Neural cell (in vitro differentiated cells): ENCODE data around the gene FNDC10. TPM values are rescaled to one million over a fixed set of nuclear protein-coding genes. Genes with fewer than 3 reads are reported as not detected.

Experiments used
- H2AFZ ChIP-seq: fragments of 200-600, 300-800 bp; sonication (generic), shearing (Covaris generic); 2 replicates; pipeline ENCODE4 v1.6.0; 2014; ENCODE audit warnings: low read depth, mild to moderate bottlenecking, antibody characterized with exemption, low read length, moderate library complexity
- H3F3A ChIP-seq: fragments of 200-600 bp; shearing (Covaris generic); 2 replicates; pipeline ENCODE4 v1.6.1; 2016; ENCODE audit warnings: mild to moderate bottlenecking, moderate library complexity, mixed read lengths, antibody characterized with exemption, low read length; ENCODE audit not compliant: insufficient read depth, poor library complexity, severe bottlenecking
- H3K27ac ChIP-seq: fragments of 200-600, 300-800 bp; sonication (generic), shearing (Covaris generic); 2 replicates; pipeline ENCODE4 v1.5.1; 2014; ENCODE audit warnings: mild to moderate bottlenecking, low read length, moderate library complexity
- H3K27me3 ChIP-seq: fragments of 300-800, 200-600 bp; sonication (generic), shearing (Covaris generic); 2 replicates; pipeline ENCODE4 v1.6.0; 2014; ENCODE audit warnings: mild to moderate bottlenecking, low read depth, low read length, moderate library complexity; ENCODE audit not compliant: insufficient read depth
- H3K36me3 ChIP-seq: fragments of 300-800, 200-600 bp; sonication (generic), shearing (Covaris generic); 2 replicates; pipeline ENCODE4 v1.5.1; 2014; ENCODE audit warnings: mild to moderate bottlenecking, antibody characterized with exemption, low read length, moderate library complexity; ENCODE audit not compliant: insufficient read depth
- H3K4me2 ChIP-seq: fragments of 300-800, 200-600 bp; sonication (generic), shearing (Covaris generic); 2 replicates; pipeline ENCODE4 v1.6.0; 2014; ENCODE audit warnings: mild to moderate bottlenecking, low read length
- H3K4me3 ChIP-seq: fragments of 300-800, 200-600 bp; sonication (generic), shearing (Covaris generic); 2 replicates; pipeline ENCODE4 v1.5.1; 2014; ENCODE audit warnings: mild to moderate bottlenecking, low read length, moderate library complexity
- H3K79me2 ChIP-seq: fragments of 200-600 bp; shearing (Covaris generic); replicated peaks from 2 replicates; pipeline ENCODE4 v1.6.0; 2014; ENCODE audit warnings: mild to moderate bottlenecking, low read length, moderate library complexity; ENCODE audit not compliant: insufficient read depth
- H3K9ac ChIP-seq: fragments of 300-800, 200-600 bp; sonication (generic), shearing (Covaris generic); 2 replicates; pipeline ENCODE4 v1.6.1; 2016; ENCODE audit warnings: mild to moderate bottlenecking, low read length, mixed read lengths
- H3K9me2 ChIP-seq: fragments of 200-600 bp; shearing (Covaris generic); 2 replicates; pipeline ENCODE4 v1.6.1; 2016; ENCODE audit warnings: mild to moderate bottlenecking, low read length, mixed read lengths; ENCODE audit not compliant: insufficient read depth
- H3K9me3 ChIP-seq: fragments of 200-600, 300-800 bp; sonication (generic), shearing (Covaris generic); 2 replicates; pipeline ENCODE4 v1.6.1; 2016; ENCODE audit warnings: mild to moderate bottlenecking, mixed run types, low read length, moderate library complexity, mixed read lengths
- H4K20me1 ChIP-seq: fragments of 200-600 bp; shearing (Covaris generic); 2 replicates; pipeline ENCODE4 v1.6.1; 2016; ENCODE audit warnings: mild to moderate bottlenecking, mixed run types; ENCODE audit not compliant: insufficient read depth
- CTCF ChIP-seq: fragments of 450-650 bp; IDR thresholded peaks from 2 replicates; pipeline ENCODE4 v1.5.1; 2014; ENCODE audit warnings: antibody characterized with exemption, mild to moderate bottlenecking, moderate library complexity; ENCODE audit not compliant: poor library complexity, severe bottlenecking
- EP300 ChIP-seq: fragments of 450-650 bp; conservative IDR thresholded peaks from 2 replicates; pipeline ENCODE4 v1.6.1; 2014; ENCODE audit warnings: antibody characterized with exemption, mild to moderate bottlenecking, moderate library complexity; ENCODE audit not compliant: poor library complexity, severe bottlenecking
- EZH2 ChIP-seq: fragments of 200-600, 300-800 bp; shearing (Covaris generic), sonication (generic); IDR thresholded peaks from 2 replicates; pipeline ENCODE4 v1.6.1; 2014; ENCODE audit warnings: antibody characterized with exemption, low read length, borderline replicate concordance, mild to moderate bottlenecking; ENCODE audit not compliant: insufficient read depth, poor library complexity, severe bottlenecking
- MXI1 ChIP-seq: fragments of 450-650 bp; conservative IDR thresholded peaks from 2 replicates; pipeline ENCODE4 v1.6.1; 2014; ENCODE audit warnings: antibody characterized with exemption, mild to moderate bottlenecking; ENCODE audit not compliant: poor library complexity, severe bottlenecking
- POLR2AphosphoS5 ChIP-seq: IDR thresholded peaks from 2 replicates; pipeline ENCODE4 v1.6.1; 2012
- RAD21 ChIP-seq: fragments of 450-650 bp; conservative IDR thresholded peaks from 2 replicates; pipeline ENCODE4 v1.6.1; 2014; ENCODE audit warnings: antibody characterized with exemption, mild to moderate bottlenecking, moderate library complexity
- REST ChIP-seq: IDR thresholded peaks from 2 replicates; pipeline ENCODE4 v1.6.1; 2012; ENCODE audit warnings: borderline replicate concordance
- SMC3 ChIP-seq: fragments of 450-650 bp; conservative IDR thresholded peaks from 2 replicates; pipeline ENCODE4 v1.6.1; 2014; ENCODE audit warnings: antibody characterized with exemption, mild to moderate bottlenecking, moderate library complexity; ENCODE audit not compliant: poor library complexity
- TAF1 ChIP-seq: IDR thresholded peaks from 2 replicates; pipeline ENCODE4 v1.6.1; 2012; ENCODE audit warnings: low read depth
- polyA plus RNA-seq: library from polyadenylated mRNA; depleted of rRNA; stranded (reverse); fragments of >200 nt; gene quantifications from 2 replicates; pipeline ENCODE4 v1.2.3, GENCODE V29; 2014

FNDC10 gene
- polyA plus RNA-seq, 1 donor from 2014 or later, result 4.5 TPM

- Histone ChIP-seq H3K36me3 (peaks cover 7% of the 10 kb centered on the region), H3K9me3 (no peaks in the 10 kb centered on the region), H3K4me2 (no peak overlapping the region), H3K9ac (no peak overlapping the region), H3K4me3 (no peak overlapping the region), H3K79me2 (peaks cover 52% of the 10 kb centered on the region), H3K27ac (no peak overlapping the region), H4K20me1 (peaks cover 8% of the 10 kb centered on the region), H3K27me3 (no peaks in the 10 kb centered on the region), H3K9me2 (no peaks in the 10 kb centered on the region), H2AFZ (no peak overlapping the region), H3F3A (no peaks in the 10 kb centered on the region)
- no peak for TF ChIP-seq RAD21
- TF ChIP-seq CTCF, result no peak
Measured at GRCh38 chr1:1565340-1565739, 34.6 kb downstream of the FNDC10 start.

GRCh38 chr1:1564268-1564667 is 35.7 kb downstream of the FNDC10 start:
- no peaks in the 10 kb centered on the region for H3K9me3 ChIP-seq
- no peaks in the 10 kb centered on the region for H3K27me3 ChIP-seq
- no peak overlapping the region for H3K9ac ChIP-seq
- H3K36me3 ChIP-seq, result peaks cover 7% of the 10 kb centered on the region
- no peak overlapping the region for H3K4me2 ChIP-seq
- no peak overlapping the region for H2AFZ ChIP-seq
- no peak overlapping the region for H3K27ac ChIP-seq
- no peaks in the 10 kb centered on the region for H3K9me2 ChIP-seq
- H3K79me2 ChIP-seq, result peaks cover 41% of the 10 kb centered on the region
- H3F3A ChIP-seq, result no peaks in the 10 kb centered on the region
- TF ChIP-seq POLR2AphosphoS5, result no peak
- TF ChIP-seq CTCF, result no peak
- peaks cover under 1% of the 10 kb centered on the region for H4K20me1 ChIP-seq
- H3K4me3 ChIP-seq, result no peak overlapping the region

DNA sequence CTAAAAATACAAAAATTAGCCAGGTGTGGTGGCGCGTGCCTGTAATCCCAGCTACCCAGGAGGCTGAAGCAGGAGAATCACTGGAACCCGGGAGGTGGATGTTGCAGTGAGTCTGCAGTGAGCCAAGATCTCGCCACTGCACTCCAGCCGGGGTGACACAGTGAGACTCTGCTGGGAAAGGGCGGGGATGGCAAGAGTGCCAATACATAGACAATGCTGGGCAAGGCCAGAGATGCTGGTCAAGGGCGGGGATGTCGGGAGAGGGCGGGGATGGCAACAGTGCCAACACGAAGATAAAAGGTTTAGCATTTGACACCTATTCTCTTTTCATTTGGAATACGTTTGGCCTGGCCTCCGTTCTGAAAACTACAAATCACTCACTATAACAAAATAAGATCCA is 36.2 kb downstream of the FNDC10 start:
- H2AFZ ChIP-seq, result no peak overlapping the region
- peaks cover 37% of the 10 kb centered on the region for H3K79me2 ChIP-seq
- no peak overlapping the region for H3K27ac ChIP-seq
- no peaks in the 10 kb centered on the region for H3K9me3 ChIP-seq
- H3K4me2 ChIP-seq, result no peak overlapping the region
- H4K20me1 ChIP-seq, result no peaks in the 10 kb centered on the region
- H3K4me3 ChIP-seq, result no peak overlapping the region
- no peaks in the 10 kb centered on the region for H3K9me2 ChIP-seq
- TF ChIP-seq SMC3 (no peak), REST (no peak), EZH2 (no peak), RAD21 (no peak), TAF1 (no peak), MXI1 (no peak), POLR2AphosphoS5 (no peak), EP300 (no peak), CTCF (no peak)
- no peak overlapping the region for H3K9ac ChIP-seq
- no peaks in the 10 kb centered on the region for H3K27me3 ChIP-seq
- H3F3A ChIP-seq, result no peaks in the 10 kb centered on the region
- peaks cover 7% of the 10 kb centered on the region for H3K36me3 ChIP-seq
